ENCODE results near the gene SNAPC4. TPM values are rescaled to one million over a fixed set of nuclear protein-coding genes. Genes with fewer than 3 reads are reported as not detected.

Gene SNAPC4
- polyA plus RNA-seq, 1 experiment = 1.7 TPM

GRCh38 chr9:136371533-136371880, 28.5 kb downstream of the SNAPC4 start:
- TF ChIP-seq CTCF (IDR thresholded peaks at IDR 0.05; ENCODE audit: insufficient read depth, low read depth, low read length) = no peak
- ChIA-PET CTCF (interaction anchor here (1.1 to 5.4 kb wide), 3 partner anchors 9 to 59 kb away, joined by 4 to 30 read pairs (median 20); partner anchors contain the start of gene DNLZ), POLR2A (no interaction called here)
- no peak for DNase-seq (ENCODE audit: low read depth)
- H3K27me3 ChIP-seq (ENCODE audit: control insufficient read depth, insufficient read depth, low read length) = no peaks in the 10 kb centered on the region
- peaks cover 22% of the 10 kb centered on the region for H3K36me3 ChIP-seq (ENCODE audit: control insufficient read depth, insufficient read depth, low read length)
- H3K4me3 ChIP-seq (ENCODE audit: low read depth, low read length) = no peak overlapping the region

GRCh38 chr9:136370687-136371532, 29.1 kb downstream of the SNAPC4 start:
- TF ChIP-seq CTCF (IDR thresholded peaks at IDR 0.05; ENCODE audit: insufficient read depth, low read depth, low read length) = no peak
- H3K36me3 ChIP-seq (ENCODE audit: control insufficient read depth, insufficient read depth, low read length) = peaks cover 20% of the 10 kb centered on the region
- ChIA-PET POLR2A (no interaction called here), CTCF (interaction anchor here (1.2 to 5.4 kb wide), 3 partner anchors 8 to 58 kb away, joined by 3 to 30 read pairs (median 20); partner anchors contain the start of gene DNLZ)
- no peak for DNase-seq (ENCODE audit: low read depth)
- H3K4me3 ChIP-seq (ENCODE audit: low read depth, low read length) = no peak overlapping the region
- no peaks in the 10 kb centered on the region for H3K27me3 ChIP-seq (ENCODE audit: control insufficient read depth, insufficient read depth, low read length)

- no peak for TF ChIP-seq CTCF (IDR thresholded peaks at IDR 0.05; ENCODE audit: insufficient read depth, low read depth, low read length)
- H3K27me3 ChIP-seq (ENCODE audit: control insufficient read depth, insufficient read depth, low read length) = no peaks in the 10 kb centered on the region
- DNase-seq (ENCODE audit: low read depth) = no peak
- no peak overlapping the region for H3K4me3 ChIP-seq (ENCODE audit: low read depth, low read length)
- CTCF ChIA-PET = interaction anchor here (0.9 to 5.4 kb wide), 4 partner anchors 9 to 57 kb away, joined by 3 to 30 read pairs (median 4); no protein-coding TSS in a partner anchor
- POLR2A ChIA-PET = no interaction called here
- H3K36me3 ChIP-seq (ENCODE audit: control insufficient read depth, insufficient read depth, low read length) = peaks cover 18% of the 10 kb centered on the region
These were observed 29.9 kb downstream of the SNAPC4 start for GRCh38 chr9:136370037-136370436.

GRCh38 chr9:136368190-136368589, 31.8 kb downstream of the SNAPC4 start:
- DNase-seq (ENCODE audit: low read depth) = no peak
- TF ChIP-seq CTCF (IDR thresholded peaks at IDR 0.05; ENCODE audit: insufficient read depth, low read depth, low read length) = no peak
- Histone ChIP-seq H3K36me3 (ENCODE audit: control insufficient read depth, insufficient read depth, low read length) (peaks cover 17% of the 10 kb centered on the region), H3K4me3 (ENCODE audit: low read depth, low read length) (no peak overlapping the region), H3K27me3 (ENCODE audit: control insufficient read depth, insufficient read depth, low read length) (no peaks in the 10 kb centered on the region)
- CTCF ChIA-PET = interaction anchor here (0.7 to 5.4 kb wide), 2 partner anchors 17 to 55 kb away, joined by 3 to 30 read pairs; no protein-coding TSS in a partner anchor
- POLR2A ChIA-PET = no interaction called here

- H3K27me3 ChIP-seq (ENCODE audit: control insufficient read depth, insufficient read depth, low read length) = no peaks in the 10 kb centered on the region
- no peak for DNase-seq (ENCODE audit: low read depth)
- ChIA-PET POLR2A (interaction anchor here (0.5 kb wide), 1 partner anchor 190 kb away, joined by 3 read pairs; no protein-coding TSS in a partner anchor), CTCF (interaction anchor here (0.7 to 1.7 kb wide), 2 partner anchors 17 to 22 kb away, joined by 3 to 6 read pairs; no protein-coding TSS in a partner anchor)
- TF ChIP-seq CTCF (IDR thresholded peaks at IDR 0.05; ENCODE audit: insufficient read depth, low read depth, low read length) = no peak
- H3K36me3 ChIP-seq (ENCODE audit: control insufficient read depth, insufficient read depth, low read length) = peaks cover 17% of the 10 kb centered on the region
- H3K4me3 ChIP-seq (ENCODE audit: low read depth, low read length) = no peak overlapping the region
These were observed 32.4 kb downstream of the SNAPC4 start for GRCh38 chr9:136367296-136368145.
